Activated CD4-positive, alpha-beta T cell treated with anti-CD3 and anti-CD28 coated beads, Interleukin-2, Interleukin-4, amounts not matched to agents 100 ng/mL and 50 ng/mL, durations not matched to agents 16 hours and 8 hours (primary cell): ENCODE measurements around the gene SMO.
"Not testable (repeated sequence)": the region's sequence is repeated elsewhere in the genome, so short reads cannot be mapped to it uniquely, and the experiment has no call there.

Experiments used
- DNase-seq: peaks from one replicate; pipeline ENCODE4 v3.0.0-alpha.2; 2020; ENCODE audit warnings: low spot score

Gene SMO

DNA sequence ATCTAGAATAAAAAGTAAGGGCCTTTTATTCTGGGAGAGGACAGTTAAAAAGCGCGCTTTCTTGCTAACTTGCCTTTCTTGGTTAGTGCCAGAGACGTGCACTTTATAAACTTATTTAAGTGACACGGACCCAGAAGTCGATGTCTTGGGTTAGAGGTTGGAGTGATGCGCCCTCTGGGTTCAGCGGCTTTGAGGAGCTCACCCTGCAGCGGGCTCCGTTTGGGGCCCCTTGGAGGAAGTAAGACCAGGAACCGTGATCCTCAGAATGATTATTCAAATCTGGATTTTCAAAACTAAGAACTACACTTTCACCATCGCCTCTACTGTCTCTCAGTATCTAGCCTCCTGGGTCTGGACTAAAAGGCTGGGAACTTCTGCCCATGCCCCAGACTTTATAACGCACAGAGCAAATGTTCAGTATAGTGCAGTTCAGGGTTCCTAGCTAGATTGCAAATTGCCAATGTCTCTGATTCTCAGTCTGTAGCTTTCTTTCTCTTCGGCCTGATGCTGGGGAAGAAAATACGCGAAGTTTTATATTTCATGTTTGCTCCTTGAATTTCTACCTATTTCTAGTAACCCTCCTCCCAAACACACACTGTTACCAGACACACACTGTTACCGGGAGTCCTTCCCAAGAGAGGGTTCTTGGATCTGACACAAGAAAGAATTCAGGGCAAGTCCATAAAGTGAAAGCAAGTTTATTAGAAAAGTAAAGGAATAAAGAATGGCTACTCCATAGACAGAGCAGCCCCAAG is 18.6 kb upstream of the SMO start:
- peak; percentile 66 for DNase-seq

DNA sequence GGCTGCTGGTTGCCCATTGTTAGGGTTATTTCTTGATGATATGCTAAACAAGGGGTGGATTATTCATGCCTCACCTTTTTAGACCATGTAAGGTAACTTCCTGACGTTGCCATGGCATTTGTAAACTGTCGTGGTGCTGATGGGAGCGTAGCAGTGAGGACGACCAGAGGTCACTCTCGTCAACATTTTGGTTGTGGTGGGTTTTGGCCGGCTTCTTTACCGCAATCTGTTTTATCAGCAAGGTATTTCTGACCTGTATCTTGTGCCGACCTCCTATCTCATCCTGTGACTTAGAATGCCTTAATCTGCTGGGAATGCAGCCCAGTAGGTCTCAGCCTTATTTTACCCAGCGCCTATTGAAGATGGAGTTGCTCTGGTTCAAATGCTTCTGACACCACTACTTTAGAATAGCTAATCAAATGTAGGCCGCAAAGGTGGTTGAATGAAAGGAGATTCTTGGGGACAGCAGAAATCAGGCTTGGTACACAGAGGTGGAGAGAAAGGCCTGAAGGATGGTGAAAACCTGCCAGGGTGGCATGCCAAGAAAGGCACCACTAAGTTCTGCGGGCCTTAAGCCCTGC is 17.9 kb upstream of the SMO start:
- DNase-seq: no peak

DNA sequence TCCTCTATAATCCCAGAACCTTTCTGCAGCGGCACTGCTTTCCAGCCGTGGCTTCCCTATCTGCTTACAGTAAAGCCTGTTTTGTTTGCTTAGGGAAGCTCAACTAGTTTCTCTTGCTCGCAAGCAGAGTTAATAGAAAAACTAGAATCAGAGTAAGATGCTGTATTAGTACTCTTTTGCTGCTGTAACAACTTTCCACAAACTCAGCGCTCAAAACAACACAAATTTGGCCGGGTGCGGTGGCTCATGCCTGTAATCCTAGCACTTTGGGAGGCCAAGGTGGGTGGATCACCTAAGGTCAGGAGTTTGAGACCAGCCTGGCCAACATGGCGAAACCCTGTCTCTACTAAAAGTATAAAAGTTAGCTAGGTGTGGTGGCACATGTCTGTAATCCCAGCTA is 14.6 kb upstream of the SMO start:
- DNase-seq: not testable (repeated sequence)

DNA sequence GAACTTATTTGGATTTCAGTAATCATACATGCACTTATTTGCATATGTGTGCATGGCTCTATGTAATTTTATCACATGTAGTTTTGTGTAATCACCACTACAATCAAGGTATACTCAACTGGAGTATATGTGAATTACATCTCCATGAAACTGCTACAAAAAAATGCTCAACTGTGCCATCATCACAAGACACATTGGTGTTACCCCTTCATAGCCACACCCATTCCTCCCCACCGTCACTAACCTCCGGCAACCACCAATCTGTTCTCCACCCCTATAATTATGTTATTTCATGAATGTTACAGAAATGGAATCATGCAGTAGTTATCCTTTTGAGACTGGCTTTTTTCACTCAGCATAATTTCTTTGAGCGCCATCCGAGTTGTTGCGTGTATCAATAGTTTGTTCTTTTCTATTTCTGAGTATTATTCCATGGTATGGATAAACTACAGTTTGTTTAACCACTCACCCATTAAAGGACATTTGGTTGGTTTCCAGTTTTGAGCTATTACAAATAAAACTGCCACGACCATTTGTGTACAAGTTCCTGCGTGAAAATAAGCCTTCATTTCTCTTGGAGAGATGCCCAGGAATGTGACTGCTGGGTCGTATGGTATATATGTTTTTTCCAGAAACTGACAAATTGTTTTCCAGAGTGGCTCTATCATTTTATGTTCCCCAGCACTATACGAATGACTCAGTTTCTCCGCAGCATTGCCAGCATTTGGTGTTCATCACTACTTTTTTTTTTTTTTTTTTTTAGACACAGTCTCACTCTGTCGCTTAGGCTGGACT is 11.3 kb upstream of the SMO start:
- DNase-seq: no peak

DNA sequence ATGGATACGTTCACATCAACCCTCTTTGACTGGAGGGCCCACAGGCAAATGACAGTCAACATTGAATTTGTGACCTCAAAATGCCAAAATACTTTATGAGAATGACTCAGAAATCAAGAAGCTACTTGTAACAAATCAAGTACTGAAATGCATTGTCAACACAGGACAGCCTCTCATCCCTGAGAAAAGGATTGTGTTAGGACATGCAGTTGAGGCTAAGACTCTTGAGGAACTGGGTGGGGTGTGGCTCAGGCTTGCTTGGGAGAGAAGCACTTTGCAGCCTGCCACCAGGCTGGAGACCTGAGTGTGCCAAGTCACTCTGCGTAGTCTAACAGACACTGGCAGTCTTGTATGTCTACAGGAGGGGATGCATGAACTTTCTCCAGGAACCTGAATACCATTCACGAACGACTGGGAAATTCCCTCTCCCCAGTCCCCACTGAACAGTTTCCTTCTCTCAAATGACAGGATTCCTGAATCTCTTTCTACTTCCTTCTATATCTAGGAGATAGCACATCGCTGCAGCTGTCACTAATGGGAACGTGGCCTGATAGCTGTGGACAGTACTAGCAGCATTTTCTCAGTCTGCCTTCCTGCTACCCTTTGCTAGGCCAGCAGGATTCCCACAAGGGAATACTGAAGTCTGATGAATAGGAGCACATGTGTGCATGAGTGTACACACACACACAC is 3.3 kb upstream of the SMO start:
- no peak for DNase-seq

DNA sequence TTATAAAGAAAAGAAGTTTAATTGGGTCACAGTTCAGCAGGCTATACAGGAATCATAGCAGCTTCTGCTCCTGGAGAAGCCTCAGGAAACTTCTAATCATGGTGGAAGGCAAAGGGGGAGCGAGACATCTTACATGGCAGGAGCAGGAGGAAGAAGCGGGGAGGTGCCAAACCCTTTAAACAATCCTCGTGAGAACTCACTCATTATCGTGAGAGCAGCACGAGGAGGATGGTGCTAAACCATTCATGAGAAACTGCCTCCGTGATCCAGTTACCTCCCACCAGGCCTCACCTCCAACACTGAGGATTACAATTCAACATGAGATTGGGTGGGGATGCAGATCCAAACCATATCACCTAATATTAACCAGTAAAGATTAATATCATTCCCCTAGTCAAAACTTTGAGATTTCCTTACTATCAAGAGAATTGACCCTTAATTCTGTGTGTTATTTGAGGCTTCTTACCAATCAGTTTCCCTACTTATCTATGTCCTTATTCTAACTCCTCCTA is 1.6 kb upstream of the SMO start:
- DNase-seq: no peak

DNA sequence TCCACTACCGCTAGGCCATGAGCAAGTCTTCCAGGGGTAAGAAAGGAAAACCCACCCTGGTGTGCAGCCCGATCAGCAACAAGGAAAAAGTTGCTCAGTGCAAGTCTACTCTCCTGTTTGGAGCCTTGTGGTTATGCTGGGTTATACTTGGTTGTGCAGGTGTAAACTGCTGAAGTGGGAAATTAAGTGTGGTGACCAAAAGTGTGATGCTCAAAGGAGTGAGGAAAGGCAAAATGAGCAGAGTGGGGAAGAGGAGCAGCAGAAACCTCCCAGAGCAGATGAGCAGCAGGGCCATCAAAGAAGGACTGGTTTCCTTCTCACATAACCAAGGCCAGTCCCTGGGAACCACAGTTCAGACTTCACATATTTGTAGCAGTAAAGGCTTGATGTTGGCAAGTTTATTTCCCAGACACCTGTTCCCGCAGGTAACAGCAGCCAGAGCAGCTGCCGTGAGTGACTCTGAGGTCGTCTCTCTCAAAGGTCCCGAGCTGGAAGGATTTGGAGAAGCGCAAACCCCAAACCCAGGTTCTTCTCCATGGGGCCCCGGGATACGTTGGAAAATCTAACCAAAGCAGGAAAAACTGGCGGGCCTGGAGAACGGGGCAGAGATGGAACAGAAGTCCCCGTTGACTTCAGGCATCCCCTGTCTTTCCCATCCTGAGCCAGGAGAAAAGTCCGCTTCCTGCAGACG is 607 bp upstream of the SMO start:
- DNase-seq: no peak

DNA sequence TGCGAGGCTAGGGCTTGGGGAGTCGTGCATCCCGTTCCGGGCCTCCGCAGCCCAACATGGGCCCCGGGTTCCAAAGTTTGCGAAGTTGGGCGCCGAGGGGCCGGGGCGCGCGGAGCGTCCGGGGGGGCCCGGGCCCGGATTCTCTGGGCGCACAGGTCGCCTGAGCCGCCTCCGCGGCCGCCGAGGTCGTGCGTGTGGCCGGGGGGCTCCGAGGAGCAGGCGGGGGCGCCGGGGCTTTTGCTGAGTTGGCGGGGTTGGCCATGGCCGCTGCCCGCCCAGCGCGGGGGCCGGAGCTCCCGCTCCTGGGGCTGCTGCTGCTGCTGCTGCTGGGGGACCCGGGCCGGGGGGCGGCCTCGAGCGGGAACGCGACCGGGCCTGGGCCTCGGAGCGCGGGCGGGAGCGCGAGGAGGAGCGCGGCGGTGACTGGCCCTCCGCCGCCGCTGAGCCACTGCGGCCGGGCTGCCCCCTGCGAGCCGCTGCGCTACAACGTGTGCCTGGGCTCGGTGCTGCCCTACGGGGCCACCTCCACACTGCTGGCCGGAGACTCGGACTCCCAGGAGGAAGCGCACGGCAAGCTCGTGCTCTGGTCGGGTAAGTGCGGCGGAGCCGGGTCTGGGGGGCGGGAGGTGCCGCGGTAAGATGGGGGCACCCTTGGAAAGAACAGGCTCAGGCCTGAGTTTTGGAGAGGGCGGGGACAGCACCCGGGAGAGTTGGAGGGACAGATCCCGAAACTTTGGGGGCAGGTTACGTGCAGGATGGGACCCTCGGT is 643 bp downstream of the SMO start:
- no peak for DNase-seq

DNA sequence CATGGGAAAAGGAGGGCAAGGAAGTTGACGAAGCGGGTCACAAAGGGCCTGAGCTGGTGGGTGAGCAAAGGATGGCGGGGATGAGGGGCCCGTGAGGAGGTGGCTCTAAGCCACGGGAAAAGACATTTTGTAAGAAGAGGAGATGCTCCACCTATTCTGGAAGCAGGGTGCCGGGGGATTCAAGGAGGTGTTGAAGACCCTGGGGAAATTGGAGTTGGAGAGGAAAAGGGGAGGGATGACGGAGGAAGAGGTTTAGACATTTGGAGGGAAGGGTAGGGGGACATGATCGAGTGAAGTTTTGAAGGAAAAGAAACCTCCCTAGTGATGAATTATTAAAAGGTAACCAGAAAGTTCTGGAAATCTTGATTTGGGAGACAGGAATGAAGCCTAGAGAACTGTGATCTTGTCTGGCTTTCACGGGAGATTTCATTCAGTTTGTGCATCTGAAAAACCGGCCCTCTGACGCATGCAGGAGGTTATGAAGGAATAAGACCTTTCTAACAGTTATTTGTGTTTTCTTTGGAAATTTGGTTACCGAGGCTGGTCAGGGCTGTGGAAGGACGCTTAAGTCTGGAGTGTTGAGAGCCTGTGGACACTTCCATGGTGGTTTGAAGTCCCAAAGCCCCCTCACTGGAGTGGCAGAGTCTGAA is 1.4 kb downstream of the SMO start:
- DNase-seq: no peak

DNA sequence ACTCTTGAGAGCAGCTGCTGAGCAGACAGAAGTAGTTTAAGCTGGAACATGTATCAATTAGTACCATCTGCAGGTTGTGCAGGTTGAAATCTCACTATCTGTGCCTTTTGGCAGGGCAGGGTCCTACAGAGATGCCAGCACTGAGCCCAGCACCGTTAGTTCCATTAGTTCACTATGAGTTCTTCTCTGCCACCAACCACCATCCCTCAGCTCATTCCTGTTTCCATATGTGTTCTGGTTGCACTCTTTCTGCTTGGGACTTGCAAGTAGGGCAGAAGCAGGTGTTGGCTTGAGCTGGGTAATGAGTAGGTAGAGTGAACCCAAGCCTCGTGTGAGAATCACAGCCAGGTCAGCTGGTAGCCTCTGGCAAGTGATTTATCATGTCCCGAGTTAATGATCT is 2.8 kb downstream of the SMO start:
- DNase-seq: no peak

DNA sequence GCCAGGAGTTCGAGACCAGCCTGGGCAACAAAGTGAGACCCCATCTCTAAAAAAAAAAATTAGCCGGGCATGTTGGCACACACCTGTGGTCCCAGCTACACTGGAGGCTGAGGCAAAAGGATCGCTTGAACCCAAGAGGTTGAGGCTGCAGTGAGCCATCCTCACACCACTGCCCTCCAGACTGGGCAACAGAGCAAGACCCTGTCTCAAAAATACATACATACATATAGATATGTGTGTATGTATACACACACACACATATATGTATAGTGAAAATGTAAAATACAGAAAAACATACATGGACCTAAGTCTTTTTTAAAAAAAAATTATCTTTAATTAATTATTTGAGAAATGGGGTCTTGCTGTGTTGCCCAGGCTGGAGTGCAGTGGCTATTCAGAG is 5.5 kb downstream of the SMO start:
- no peak for DNase-seq

DNA sequence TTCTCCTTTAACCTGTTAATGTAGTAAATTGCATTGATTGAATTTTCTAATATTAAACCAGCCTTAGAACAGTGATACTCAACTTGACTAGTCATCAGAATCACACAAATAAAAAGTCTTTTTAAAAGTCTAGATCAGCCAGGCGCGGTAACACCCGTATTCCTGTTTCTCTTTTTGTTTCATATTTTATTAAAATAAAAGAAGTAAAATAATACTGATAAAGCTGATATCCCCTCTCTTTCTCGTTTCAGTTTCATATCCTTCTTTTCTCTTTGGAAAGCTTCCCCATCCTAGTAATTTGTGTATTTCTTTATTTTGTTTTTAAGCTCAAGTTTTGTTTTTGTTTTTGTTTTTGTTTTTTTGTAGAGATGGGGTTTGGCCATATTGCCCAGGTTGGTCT is 9.3 kb downstream of the SMO start:
- DNase-seq: no peak

DNA sequence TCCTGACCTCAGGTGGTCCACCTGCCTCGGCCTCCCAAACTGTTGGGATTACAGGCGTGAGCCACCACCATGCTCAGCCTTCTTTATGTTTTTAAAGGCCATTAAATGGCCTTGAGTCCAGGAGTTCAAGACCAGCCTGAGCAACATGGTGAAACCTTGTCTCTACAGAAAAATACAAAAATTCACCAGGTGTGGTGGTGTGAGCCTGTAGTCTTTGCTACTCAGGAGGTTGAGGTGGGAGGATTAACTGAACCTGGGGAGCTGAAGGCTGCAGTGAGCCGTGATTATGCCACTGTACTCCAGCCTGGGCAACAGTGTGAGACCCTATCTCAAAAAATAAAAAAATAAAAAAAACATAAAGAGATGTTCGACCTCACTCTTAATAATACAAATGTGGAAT is 11.0 kb downstream of the SMO start:
- DNase-seq: no peak

DNA sequence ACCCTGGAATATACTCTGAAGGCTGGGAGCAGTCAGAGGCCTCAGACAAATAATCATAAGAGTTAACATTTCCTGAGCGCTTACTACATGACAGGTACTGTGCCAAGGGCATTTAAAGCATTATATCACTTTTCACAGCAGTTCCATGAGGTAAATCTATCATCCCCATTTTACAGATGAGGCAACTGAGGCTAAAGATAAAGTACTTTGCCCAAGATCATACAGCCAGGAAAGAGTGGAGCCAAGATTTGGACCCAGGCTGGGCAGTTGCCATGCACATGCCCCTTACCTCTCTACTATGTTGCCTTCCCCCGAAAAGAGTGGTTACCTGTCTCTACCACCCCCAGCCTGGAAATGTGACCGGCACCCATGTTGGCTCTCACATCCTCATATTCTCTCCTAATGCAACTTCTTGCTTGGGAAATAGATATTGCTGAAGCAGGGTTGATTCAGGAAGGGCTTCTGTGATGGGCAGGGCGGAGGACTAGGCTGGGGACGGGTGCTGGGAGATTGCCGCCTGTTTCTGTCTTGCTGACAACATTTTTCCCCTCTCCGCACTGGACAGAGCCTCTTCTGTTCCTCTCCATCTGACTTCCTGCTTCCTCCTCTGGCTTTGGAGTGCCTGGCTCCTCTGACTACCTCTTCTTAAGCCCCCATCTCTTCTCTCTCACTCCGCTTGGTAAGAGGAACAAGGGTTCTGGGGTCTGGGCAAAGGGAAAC is 13.8 kb downstream of the SMO start:
- no peak for DNase-seq

DNA sequence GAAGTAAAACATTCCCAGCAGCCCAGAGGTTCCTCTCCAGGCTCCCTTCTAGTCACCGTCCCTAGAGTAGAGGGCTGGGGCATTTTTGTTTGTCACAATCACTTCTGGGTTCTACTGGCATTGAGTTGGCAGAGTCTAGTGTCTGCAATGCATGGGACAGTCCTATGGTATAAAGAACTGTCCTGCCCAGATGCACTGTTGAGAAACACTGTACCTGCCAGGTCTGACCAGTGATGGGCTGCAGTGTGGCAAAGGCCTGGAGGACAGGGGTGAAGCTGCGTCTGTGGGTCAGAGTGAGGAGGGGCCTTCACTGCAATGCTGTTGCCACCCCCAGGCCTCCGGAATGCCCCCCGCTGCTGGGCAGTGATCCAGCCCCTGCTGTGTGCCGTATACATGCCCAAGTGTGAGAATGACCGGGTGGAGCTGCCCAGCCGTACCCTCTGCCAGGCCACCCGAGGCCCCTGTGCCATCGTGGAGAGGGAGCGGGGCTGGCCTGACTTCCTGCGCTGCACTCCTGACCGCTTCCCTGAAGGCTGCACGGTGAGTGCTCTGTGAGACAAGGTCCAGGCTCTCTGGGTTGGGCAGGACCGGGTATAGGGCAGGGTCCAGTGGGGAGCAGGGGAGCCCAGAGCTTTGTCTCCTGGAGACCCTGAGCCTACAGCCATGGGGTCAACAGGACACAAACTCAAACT is 14.8 kb downstream of the SMO start:
- DNase-seq: no peak

DNA sequence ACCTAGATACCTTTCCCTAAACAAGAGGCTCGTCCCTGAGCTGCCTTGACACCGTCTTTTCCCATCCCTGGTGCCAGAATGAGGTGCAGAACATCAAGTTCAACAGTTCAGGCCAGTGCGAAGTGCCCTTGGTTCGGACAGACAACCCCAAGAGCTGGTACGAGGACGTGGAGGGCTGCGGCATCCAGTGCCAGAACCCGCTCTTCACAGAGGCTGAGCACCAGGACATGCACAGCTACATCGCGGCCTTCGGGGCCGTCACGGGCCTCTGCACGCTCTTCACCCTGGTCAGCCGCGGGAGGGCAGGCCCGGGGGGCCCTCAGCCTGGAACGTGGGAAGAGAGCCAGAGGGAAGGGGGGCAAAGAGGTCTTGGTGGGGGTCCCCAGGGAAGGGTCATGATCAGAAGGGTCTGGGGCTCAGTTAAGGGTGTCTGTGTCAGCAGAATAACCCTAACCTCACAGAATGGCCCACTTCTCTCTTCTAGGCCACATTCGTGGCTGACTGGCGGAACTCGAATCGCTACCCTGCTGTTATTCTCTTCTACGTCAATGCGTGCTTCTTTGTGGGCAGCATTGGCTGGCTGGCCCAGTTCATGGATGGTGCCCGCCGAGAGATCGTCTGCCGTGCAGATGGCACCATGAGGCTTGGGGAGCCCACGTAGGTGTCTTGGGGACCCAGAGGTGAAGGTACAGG is 16.8 kb downstream of the SMO start:
- no peak for DNase-seq

DNA sequence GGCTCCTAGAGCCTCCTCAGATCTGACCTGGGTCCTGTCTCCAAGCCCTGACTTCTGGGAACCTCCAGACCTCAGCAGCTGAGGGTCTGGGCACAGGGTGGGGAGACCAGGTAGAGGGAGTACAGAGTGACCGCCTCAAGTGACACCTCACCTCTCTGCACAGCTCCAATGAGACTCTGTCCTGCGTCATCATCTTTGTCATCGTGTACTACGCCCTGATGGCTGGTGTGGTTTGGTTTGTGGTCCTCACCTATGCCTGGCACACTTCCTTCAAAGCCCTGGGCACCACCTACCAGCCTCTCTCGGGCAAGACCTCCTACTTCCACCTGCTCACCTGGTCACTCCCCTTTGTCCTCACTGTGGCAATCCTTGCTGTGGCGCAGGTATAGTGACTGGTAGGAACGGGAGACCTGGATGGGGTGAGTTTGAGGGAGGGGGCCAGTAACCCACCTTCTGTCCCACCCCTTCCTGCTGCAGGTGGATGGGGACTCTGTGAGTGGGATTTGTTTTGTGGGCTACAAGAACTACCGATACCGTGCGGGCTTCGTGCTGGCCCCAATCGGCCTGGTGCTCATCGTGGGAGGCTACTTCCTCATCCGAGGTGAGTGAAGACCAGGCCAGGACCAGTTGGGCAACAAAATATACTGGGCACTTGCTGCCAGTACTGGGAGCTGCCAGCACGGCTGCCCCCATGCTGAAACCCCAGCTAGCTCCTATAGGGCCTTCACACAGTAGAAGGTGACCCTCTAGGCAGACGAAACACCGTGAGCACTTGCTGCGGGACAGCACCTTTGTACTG is 17.8 kb downstream of the SMO start:
- DNase-seq: no peak

DNA sequence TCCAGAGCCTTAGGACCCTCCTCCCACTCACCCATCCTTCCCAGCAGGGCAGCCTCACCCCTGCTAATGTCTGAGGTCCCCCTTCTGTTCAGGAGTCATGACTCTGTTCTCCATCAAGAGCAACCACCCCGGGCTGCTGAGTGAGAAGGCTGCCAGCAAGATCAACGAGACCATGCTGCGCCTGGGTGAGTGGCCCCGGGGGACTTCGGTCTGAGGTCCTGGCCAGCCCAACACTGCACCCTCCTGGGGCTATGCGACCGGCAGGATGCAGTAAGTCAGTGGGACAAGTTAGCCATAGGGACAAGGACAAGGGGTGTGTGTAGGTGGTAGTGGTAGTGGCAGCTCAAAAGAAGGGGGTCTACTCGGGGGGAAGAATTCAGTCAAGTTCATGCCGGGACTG is 20.2 kb downstream of the SMO start:
- no peak for DNase-seq
